ENCODE measurements around the gene MBD2.
"Not testable (repeated sequence)": the region's sequence is repeated elsewhere in the genome, so short reads cannot be mapped to it uniquely, and the experiment has no call there.

Gene MBD2, protein sequence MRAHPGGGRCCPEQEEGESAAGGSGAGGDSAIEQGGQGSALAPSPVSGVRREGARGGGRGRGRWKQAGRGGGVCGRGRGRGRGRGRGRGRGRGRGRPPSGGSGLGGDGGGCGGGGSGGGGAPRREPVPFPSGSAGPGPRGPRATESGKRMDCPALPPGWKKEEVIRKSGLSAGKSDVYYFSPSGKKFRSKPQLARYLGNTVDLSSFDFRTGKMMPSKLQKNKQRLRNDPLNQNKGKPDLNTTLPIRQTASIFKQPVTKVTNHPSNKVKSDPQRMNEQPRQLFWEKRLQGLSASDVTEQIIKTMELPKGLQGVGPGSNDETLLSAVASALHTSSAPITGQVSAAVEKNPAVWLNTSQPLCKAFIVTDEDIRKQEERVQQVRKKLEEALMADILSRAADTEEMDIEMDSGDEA

DNA sequence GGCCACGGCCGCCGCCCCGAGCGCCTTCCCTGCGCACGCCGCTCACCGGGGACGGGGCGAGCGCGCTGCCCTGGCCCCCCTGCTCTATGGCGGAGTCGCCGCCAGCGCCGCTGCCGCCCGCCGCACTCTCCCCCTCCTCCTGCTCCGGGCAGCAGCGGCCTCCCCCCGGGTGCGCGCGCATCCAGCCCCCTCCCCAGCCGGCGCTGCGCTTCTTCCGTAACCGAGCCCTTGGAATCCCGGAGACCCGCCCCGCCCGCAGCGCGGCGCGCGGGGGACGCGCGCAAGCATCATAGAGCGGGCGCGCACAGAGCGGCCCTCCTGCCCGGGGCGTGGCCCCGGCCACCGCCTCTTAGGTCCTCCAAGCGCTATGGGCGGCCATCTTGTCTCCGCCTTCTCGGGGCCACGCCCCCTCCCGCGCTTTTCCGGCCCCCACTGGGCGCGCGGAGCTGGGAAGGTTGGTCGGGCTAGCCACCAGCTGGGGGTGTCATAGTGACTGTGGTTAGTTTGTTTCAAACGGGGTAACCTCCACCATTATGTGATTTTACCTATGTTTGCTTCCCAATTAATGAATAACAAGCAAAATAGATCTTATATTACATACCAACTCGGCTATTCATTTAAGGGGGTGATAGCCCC lies at the start of gene MBD2:
Gene MBD2 (minus strand): TSS at position 291 of the 636 bp plus-strand sequence. CDS start 110 bp downstream, at position 181.
- peak; percentile 90 to 94 for DNase-seq

DNA sequence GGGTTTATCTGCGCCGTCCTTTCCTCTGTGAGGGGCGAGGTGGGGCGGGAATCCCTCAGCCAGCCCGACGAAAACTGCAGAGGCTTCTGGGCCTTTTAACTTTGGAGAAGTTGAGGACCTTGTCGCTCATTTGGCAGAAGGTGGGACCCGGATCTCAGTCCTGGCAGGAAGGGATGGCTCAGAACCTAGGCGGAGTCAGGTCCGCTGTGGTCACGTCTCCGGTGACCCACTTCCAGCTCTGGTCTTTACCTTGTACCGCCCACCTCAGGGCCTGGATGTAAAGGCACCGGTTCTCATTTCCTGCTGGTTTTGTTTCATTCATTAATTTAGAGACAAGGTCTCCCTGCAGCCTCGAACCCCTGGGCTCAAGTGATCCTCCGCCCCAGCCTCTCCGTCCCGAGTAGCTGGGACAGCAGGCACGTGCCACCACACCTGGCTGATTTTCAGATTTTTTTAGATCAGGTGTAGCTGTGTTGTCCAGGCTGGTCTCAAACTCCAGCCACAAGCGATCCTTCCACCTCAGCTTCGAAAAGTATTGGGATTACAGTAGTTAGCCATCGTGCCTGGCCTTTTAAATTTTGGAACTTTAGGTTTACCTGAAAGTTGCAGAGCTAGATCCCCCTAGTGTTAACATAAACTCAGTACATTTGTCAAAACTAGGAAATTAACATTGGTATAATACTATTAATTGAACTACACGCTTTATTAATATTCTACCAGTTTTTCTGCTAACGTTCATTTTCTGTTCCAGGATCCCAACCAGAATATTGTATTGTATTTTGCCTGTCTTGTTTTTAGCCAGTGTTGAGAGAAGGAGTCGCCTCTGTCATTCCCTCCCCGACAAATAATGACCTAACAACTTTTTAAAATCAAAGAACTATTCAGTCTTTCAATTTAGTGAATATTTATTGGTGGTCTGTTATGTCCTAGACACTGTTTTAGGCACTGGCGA lies 45.7 kb upstream of the MBD2 start:
- DNase-seq, result peak in 1 of 2 experiments; percentile 37

GRCh38 chr18:54268751-54269150 lies 44.3 kb upstream of the MBD2 start:
- DNase-seq, result no peak

- DNase-seq, result no peak
Observed at GRCh38 chr18:54267701-54268100, 43.2 kb upstream of the MBD2 start.

- DNase-seq, result no peak
Observed at GRCh38 chr18:54263904-54264336, 39.5 kb upstream of the MBD2 start.

- no peak for DNase-seq
Observed at GRCh38 chr18:54261894-54262293, 37.4 kb upstream of the MBD2 start.

DNA sequence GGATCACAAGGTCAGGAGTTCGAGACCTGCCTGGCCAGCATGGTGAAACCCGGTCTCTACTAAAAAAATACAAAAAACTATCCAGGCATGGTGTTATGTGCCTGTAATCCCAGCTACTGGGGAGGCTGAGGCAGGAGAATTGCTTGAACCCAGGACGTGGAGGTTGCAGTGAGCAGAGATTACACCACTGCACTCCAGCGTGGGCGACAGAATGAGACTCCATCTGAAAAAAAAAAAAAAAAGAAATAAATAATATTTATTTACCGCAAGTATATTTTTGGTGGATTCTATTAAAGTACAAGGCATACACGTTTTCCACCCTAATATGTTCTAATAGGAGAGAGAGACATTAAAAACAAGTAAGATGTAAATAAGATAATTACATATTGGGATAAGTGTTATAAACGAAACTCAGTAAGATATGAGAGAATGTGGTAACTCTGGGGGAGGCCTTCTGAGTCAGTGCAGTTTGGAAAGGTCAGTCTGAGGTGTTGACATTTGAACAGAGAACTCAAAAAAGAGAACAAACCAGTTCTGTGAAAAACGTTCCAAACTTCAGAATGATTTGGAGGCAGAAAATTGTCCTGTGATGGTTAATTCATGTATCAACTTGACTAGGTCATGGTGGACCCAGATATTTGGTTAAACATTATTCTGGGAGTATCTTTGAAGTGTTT lies 36.1 kb upstream of the MBD2 start:
- no peak for DNase-seq

DNA sequence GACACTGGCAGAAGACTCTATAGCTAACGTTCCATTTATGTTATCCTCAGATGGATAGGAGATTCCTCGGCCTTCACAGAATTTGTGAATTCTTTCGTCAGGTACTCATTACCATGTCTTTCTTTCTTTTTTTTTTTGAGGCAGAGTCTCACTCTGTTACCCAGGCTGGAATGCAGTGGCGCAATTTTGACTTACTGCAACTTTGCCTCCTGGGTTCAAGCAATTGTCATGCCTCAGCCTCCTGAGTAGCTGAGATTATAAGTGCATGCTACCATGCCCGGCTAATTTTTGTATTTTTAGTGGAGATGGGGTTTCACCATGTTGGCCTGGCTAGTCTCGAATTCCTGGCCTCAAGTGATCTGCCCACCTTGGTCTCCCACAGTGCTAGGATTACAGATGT lies 33.3 kb upstream of the MBD2 start:
- DNase-seq, result not testable (repeated sequence)

DNA sequence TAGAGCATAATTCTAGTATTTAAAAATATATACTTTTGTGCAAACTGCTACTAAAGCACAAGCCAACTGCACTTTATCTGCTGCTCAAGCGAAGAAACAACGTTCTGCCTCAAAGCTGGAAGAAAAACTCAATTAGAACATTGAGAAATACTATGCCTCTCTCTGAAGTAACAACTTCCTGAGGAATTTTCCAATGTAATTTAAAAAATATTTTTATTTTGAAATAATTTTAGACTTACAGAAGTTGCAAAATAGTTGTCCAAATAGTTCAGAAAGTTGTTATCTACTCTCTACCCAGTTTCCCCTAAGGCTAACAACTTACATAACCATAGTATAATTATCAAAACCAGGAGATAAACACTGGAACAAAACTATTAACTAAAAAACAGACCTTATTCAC lies 32.5 kb upstream of the MBD2 start:
- DNase-seq, result no peak

DNA sequence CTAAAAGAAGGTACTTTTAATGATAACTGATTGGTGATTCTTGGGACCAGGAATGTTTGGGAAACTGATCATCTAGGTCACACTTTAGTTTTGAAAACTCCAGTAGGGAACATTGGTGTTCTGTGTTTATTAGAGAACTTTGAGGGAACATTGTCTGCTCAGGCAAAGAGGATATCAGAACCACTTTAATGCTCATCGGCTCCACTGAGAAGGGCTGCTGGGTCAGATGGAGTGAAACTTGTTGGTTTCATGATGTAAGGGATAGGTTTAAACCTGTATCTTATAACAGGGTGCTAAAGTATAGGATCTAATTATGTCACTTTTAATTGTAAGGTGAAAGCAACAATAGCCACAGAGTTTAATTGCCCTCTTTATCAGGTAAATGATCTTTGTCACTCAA lies 30.7 kb upstream of the MBD2 start:
- no peak for DNase-seq

DNA sequence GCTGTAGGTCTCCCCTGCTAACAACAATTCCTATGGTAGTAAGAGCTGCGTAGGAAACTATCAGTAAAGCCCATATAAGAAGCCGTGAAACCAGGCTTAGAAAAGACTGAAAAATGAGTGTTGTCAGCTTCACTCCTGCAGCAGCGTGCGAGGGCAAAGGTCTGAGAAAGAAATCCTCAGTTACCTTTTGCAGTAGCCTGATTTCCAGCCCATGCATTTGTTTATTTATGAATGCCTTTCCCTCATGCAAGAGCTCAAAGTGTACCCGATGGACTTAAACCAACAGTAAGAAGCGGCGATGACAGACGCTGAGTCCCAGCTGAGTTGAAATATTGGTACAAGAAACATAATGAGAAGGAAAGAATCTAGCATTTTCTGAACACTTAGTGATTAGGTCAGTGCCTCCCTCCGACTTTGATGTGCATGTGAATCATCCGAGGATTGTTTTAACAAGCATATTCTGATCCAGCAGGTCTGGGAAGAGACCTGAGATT lies 29.8 kb upstream of the MBD2 start:
- DNase-seq, result no peak

DNA sequence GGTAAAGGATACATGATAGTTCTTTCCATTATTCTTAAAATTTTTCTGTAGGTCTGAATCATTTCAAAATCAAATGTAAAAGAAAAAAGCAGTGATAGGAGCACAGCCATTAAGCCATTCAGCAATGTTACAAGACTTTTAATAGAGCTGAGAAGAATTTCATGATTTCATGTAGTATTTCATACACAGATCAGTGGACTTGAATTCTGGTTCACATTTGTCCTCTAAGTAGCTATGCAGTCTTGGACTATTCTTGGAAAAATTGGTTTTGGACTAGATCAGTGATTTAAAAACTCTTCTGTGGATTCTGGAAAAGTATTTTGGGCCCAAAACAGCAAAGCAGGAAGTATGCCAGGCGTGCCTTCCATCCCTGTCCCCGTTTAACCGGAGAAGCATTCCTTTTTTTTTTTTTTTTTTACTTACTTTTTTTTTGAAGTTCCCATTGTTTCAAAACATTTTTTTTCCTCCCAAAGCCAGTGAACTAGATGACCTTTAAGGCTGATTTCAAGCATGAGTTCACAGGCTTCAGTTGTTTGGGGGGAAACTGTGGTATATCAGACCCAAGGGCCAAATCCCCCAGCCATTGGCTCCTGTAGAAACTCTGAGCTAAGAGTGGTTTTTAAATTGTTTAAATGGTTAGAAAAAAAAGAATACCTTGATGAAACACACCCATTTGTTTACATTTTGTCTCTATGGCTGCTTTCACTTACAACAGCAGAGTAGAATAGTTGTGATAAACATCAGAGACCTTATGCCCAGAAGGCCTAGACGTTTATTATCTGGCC lies 27.3 kb upstream of the MBD2 start:
- DNase-seq, result no peak

- DNase-seq, result no peak
Observed at GRCh38 chr18:54250846-54251261, 26.4 kb upstream of the MBD2 start.

- peak in 1 of 2 experiments; percentile 49 for DNase-seq
Observed at GRCh38 chr18:54247511-54248175, 23.2 kb upstream of the MBD2 start.

DNA sequence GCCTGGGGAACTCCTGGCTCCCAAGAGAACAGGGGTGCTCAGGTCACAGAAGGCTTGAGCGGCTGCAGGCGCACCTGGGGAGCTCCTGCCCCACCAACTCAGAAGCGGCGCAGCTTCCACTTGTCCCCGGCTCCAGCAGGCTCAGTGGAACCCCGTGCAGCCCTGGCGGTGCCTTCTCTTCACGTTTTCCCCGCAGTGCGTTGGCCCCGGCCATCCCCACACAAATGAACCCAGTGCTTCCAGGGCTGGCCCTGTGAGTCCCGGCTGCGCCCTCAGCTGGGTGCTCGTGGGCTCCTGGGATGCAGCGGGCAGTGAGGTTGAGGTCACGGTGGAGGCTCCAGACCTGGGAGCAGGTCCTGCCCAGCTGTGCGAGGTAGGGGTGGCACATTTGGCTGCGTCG lies 17.9 kb upstream of the MBD2 start:
- no peak for DNase-seq

DNA sequence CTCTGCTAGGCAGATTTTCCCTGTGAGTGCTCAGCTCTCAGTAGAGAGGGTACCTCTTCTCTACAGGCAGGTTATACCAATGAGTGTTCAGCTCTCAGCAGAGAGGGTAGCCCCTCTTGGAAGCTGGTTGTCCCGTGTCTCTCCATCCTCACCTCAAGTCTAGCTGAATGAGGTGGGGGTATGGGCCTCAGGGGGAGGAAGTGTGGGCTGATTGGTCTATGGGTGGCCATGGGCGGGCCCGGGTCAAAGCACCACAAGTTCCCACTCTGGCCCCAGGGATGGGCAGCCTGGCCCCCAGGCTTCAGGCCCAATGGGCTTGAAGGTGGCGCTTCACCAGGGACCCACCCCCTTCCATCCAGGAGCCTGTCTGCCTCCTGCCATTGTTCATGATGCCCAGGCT lies 17.0 kb upstream of the MBD2 start:
- DNase-seq, result no peak

- no peak for DNase-seq
Observed at GRCh38 chr18:54240629-54241107, 16.2 kb upstream of the MBD2 start.

- no peak for DNase-seq
Observed at GRCh38 chr18:54239601-54240000, 15.1 kb upstream of the MBD2 start.

GRCh38 chr18:54239091-54239490 lies 14.6 kb upstream of the MBD2 start:
- no peak for DNase-seq

DNA sequence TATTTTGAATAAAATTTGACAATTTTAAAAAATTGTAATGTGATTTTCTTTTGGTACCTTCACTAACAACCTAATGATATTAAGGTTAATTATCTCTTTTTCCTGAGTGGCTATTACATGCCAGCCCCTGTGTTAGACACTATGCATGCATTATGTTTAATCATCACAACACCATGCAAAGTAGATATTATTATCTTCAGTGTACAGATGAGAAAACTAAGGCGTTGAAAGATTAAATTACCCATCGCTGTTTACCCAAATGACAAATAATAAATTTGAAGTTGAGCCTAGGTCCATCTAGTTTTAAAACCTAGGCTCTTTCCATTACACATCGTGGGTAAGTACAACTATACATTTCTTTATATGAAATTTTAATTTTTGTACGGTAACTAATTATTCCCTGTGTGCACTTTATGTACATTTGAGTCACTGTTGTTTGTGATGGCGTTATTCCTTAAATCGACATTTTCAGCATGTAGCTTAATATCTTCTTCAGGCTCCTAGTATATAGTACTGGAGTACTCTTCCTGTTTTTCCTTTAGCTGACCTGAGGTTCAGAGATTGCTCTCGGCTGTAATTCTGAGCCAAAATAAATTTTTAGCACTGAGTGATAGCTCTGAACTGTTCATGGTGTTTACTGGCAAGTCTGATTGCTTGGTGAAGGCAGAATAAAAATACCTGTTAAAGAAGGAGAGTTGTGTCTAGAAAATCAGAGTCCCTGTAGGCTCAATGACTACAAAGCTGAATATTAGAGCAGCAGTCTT lies 13.9 kb upstream of the MBD2 start:
- no peak for DNase-seq

All from NCI-H2081 (cell line).